OCI-LY1 (cell line): ENCODE results near the gene ST3GAL3.

Experiments used
- H2AFZ ChIP-seq: fragments of 200-600 bp; sonication (generic), shearing (Covaris generic); 2 replicates; pipeline ENCODE4 v1.6.0; 2014; ENCODE audit warnings: antibody characterized with exemption, mild to moderate bottlenecking, low read length
- H3F3A ChIP-seq: fragments of 200-600 bp; sonication (generic), shearing (Covaris generic); 2 replicates; pipeline ENCODE4 v1.6.0; 2014; ENCODE audit warnings: mild to moderate bottlenecking, antibody characterized with exemption, low read length, moderate library complexity; ENCODE audit not compliant: insufficient read depth
- H3K27ac ChIP-seq: fragments of 200-600 bp; sonication (generic); 2 replicates; pipeline ENCODE4 v1.5.1; 2014; ENCODE audit warnings: low read length, mixed run types, mild to moderate bottlenecking, low read depth; ENCODE audit not compliant: poor library complexity, severe bottlenecking
- H3K27me3 ChIP-seq: fragments of 200-600 bp; sonication (generic); 2 replicates; pipeline ENCODE4 v1.6.0; 2014; ENCODE audit warnings: antibody characterized with exemption, mild to moderate bottlenecking, low read length, moderate library complexity; ENCODE audit not compliant: insufficient read depth
- H3K36me3 ChIP-seq: fragments of 200-600 bp; sonication (generic); 2 replicates; pipeline ENCODE4 v1.6.1; 2014; ENCODE audit warnings: mild to moderate bottlenecking, antibody characterized with exemption, low read length, moderate library complexity, mixed read lengths; ENCODE audit not compliant: insufficient read depth
- H3K4me1 ChIP-seq: fragments of 200-600 bp; sonication (generic); 2 replicates; pipeline ENCODE4 v1.5.1; 2014; ENCODE audit warnings: mild to moderate bottlenecking, low read length, moderate library complexity; ENCODE audit not compliant: insufficient read depth, severe bottlenecking
- H3K4me2 ChIP-seq: fragments of 200-600 bp; sonication (generic), shearing (Covaris generic); 2 replicates; pipeline ENCODE4 v1.6.1; 2014; ENCODE audit warnings: low read length
- H3K4me3 ChIP-seq: fragments of 200-600 bp; sonication (generic); 2 replicates; pipeline ENCODE4 v1.5.1; 2014; ENCODE audit warnings: low read length, low read depth, mild to moderate bottlenecking, mixed read lengths; ENCODE audit not compliant: poor library complexity, severe bottlenecking
- H3K79me2 ChIP-seq: fragments of 200-600 bp; shearing (Covaris generic); 2 replicates; pipeline ENCODE4 v1.6.1; 2016; ENCODE audit warnings: mixed run types, low read length, mixed read lengths; ENCODE audit not compliant: insufficient read depth
- H3K9ac ChIP-seq: fragments of 200-600 bp; sonication (generic), shearing (Covaris generic); 2 replicates; pipeline ENCODE4 v1.6.1; 2014; ENCODE audit warnings: mild to moderate bottlenecking, low read length, mixed read lengths
- H3K9me2 ChIP-seq: fragments of 200-600 bp; sonication (generic), shearing (Covaris generic); 2 replicates; pipeline ENCODE4 v1.6.1; 2014; ENCODE audit warnings: low read depth, mild to moderate bottlenecking, low read length, mixed read lengths
- H3K9me3 ChIP-seq: fragments of 200-600 bp; shearing (Covaris generic); 2 replicates; pipeline ENCODE4 v1.6.1; 2014; ENCODE audit warnings: low read length, mixed read lengths
- H4K20me1 ChIP-seq: fragments of 200-600 bp; sonication (generic), shearing (Covaris generic); 2 replicates; pipeline ENCODE4 v1.6.0; 2016; ENCODE audit warnings: mild to moderate bottlenecking, low read length; ENCODE audit not compliant: insufficient read depth
- CTCF ChIP-seq: fragments of 200-600 bp; sonication (generic), shearing (Covaris generic); IDR thresholded peaks from 2 replicates; pipeline ENCODE4 v1.5.1; 2017; ENCODE audit warnings: mild to moderate bottlenecking, antibody characterized with exemption, low read length, moderate library complexity, mixed read lengths
- EZH2 ChIP-seq: fragments of 200-600 bp; sonication (generic), shearing (Covaris generic); IDR thresholded peaks from 2 replicates; pipeline ENCODE4 v1.8.0; 2017; ENCODE audit warnings: borderline replicate concordance, mixed run types, mild to moderate bottlenecking, antibody characterized with exemption, low read length, moderate library complexity, mixed read lengths

ST3GAL3 gene

GRCh38 chr1:43678940-43679339, 28.4 kb upstream of the ST3GAL3 start:
- Histone ChIP-seq H3K27ac (no peak overlapping the region), H3K4me2 (no peak overlapping the region), H2AFZ (no peak overlapping the region), H3K9me2 (no peaks in the 10 kb centered on the region), H3K79me2 (no peaks in the 10 kb centered on the region), H3K4me3 (no peak overlapping the region), H3K27me3 (no peaks in the 10 kb centered on the region), H3K9ac (no peak overlapping the region), H3K36me3 (peaks cover 70% of the 10 kb centered on the region), H3K4me1 (no peaks in the 10 kb centered on the region), H4K20me1 (no peaks in the 10 kb centered on the region), H3K9me3 (no peaks in the 10 kb centered on the region), H3F3A (no peaks in the 10 kb centered on the region)
- TF ChIP-seq EZH2 (no peak), CTCF (no peak)

GRCh38 chr1:43683560-43683959, 23.8 kb upstream of the ST3GAL3 start:
- Histone ChIP-seq H2AFZ (no peak overlapping the region), H3K9me2 (no peaks in the 10 kb centered on the region), H3K36me3 (peaks cover 86% of the 10 kb centered on the region), H3K27ac (no peak overlapping the region), H3K4me2 (no peak overlapping the region), H3K4me1 (no peaks in the 10 kb centered on the region), H3K79me2 (no peaks in the 10 kb centered on the region), H3K4me3 (no peak overlapping the region), H3K9me3 (no peaks in the 10 kb centered on the region), H3K27me3 (no peaks in the 10 kb centered on the region), H4K20me1 (no peaks in the 10 kb centered on the region), H3F3A (no peaks in the 10 kb centered on the region), H3K9ac (no peak overlapping the region)
- TF ChIP-seq EZH2 (no peak), CTCF (no peak)

- Histone ChIP-seq H3F3A (no peaks in the 10 kb centered on the region), H3K27ac (no peak overlapping the region), H3K9me2 (no peaks in the 10 kb centered on the region), H3K4me2 (no peak overlapping the region), H3K4me1 (no peaks in the 10 kb centered on the region), H2AFZ (no peak overlapping the region), H3K9ac (no peak overlapping the region), H3K9me3 (no peaks in the 10 kb centered on the region), H3K4me3 (no peak overlapping the region), H3K36me3 (peaks cover 96% of the 10 kb centered on the region), H3K27me3 (no peaks in the 10 kb centered on the region), H3K79me2 (no peaks in the 10 kb centered on the region), H4K20me1 (no peaks in the 10 kb centered on the region)
- TF ChIP-seq EZH2 (no peak), CTCF (no peak)
Observed at GRCh38 chr1:43686801-43687200, 20.5 kb upstream of the ST3GAL3 start.
